Measurements from ENCODE around the gene SLC45A3. TPM values are rescaled to one million over a fixed set of nuclear protein-coding genes. Genes with fewer than 3 reads are reported as not detected.

Gene SLC45A3, protein sequence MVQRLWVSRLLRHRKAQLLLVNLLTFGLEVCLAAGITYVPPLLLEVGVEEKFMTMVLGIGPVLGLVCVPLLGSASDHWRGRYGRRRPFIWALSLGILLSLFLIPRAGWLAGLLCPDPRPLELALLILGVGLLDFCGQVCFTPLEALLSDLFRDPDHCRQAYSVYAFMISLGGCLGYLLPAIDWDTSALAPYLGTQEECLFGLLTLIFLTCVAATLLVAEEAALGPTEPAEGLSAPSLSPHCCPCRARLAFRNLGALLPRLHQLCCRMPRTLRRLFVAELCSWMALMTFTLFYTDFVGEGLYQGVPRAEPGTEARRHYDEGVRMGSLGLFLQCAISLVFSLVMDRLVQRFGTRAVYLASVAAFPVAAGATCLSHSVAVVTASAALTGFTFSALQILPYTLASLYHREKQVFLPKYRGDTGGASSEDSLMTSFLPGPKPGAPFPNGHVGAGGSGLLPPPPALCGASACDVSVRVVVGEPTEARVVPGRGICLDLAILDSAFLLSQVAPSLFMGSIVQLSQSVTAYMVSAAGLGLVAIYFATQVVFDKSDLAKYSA
- total RNA-seq (2022; extraction: Qiagen RNA extraction): 4.9 to 5.8 TPM (median 5.5 TPM) in 5 replicates

DNA sequence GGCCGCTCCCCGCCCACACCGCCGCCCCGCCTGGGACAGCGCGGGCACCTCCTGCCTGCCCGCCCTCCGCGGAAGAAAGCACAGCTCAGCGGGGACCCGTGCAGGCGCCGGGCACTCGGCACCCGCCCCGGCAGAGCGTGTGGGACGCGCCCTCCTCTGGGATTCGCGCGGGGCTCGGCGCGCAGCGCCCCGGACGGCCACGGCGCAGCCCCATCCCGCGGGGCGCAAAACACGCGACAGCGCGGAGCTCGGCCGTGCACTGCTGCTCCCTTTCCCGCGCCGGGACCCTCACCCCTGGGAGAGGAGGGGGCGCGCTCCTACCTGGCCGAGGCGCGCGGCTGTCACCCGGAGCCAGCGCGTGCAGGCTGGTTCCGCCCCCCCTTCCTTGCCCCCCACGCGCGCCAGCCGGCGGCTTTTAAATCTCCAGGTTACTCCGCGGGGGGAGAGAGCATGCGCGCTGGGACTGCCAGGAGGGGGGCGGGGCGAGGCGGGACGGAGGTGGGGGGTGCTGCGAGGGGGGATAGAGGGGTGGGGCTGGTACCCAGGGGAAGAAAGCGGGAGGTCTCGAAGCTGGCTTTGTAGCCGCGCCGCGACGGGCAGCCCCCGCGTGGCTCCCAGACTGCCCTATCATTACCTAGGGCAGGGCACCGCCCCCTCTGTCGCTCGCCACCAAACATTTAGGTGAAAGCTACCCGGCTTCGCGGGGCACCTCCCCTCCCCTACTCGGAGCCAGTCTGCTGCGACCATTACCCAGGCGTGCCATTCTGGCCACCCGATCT is at the start of gene SLC45A3:
TSS of gene SLC45A3 (minus strand) at position 437 of the 779 bp plus-strand sequence. CDS start 15,853 bp downstream, outside the sequence.

DNA sequence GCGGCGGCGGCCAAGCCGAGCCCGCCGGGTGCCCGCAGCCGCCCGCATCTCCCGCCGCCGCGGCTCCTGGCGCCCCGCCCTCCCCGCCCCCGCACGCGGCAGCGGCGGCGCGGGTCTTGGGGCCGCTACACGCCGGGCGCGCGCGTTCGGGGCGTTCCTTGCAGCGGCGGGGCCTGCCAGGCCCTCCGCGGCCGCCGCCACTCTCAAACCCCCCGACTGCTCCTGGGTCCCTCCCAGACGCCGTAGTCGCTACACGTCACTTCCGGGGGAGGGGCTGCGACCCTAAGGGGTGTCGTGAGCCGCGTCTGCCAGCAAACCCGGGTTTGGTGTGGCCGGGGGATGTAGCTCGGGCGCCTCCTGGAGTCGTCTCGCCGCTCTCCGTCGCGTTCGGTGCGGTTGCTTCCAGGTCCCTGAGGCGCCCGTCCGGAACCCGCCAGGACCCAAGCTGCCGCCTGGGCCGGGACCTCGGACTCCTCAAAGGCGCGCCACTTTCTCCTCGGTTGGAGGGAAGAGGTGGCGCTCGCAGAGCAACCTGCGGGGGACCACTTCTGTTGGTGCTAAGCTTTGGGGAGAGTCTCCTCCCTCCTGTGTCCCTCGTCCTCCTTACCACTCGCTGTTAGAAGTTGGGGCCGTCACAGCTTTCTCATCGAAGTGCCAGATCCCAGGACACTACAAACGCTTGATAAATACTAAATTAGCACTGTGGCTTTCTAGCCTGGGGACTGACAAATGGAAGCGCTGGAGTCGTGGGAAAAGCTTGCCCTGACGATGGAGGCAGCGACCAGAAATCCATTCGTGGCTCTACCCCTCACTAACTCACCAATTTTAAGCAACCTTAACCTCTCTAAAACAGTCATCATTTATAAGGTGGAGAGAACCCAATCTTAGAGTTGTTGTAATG is 48.3 kb downstream of the SLC45A3 start, which contains the start of gene ELK4:
TSS of gene ELK4 (minus strand) at position 244 of the 901 bp plus-strand sequence. CDS start 8,129 bp downstream, outside the sequence.

Other genes starting within 250 kb of the SLC45A3 start
- not detected in 5 replicates for gene BLACAT1, start 224.5 kb downstream of the SLC45A3 start, total RNA-seq (2022; extraction: Qiagen RNA extraction)
- gene CDK18, start 175.8 kb downstream of the SLC45A3 start, total RNA-seq (2022; extraction: Qiagen RNA extraction): 0.66 to 2.3 TPM (median 1.2 TPM) in 5 replicates
- 5.7 to 6.7 TPM (median 6.3 TPM) in 5 replicates for gene ELK4, start 48.5 kb downstream of the SLC45A3 start, total RNA-seq (2022; extraction: Qiagen RNA extraction)
- 77.6 to 147 TPM (median 116 TPM) in 5 replicates for gene NUCKS1, start 69.7 kb upstream of the SLC45A3 start, total RNA-seq (2022; extraction: Qiagen RNA extraction)
- 10.4 to 11.8 TPM (median 11.2 TPM) in 5 replicates for gene RAB29, start 95.0 kb upstream of the SLC45A3 start, total RNA-seq (2022; extraction: Qiagen RNA extraction)
- 19.4 to 21.2 TPM (median 21.1 TPM) in 5 replicates for gene SLC41A1, start 132.7 kb upstream of the SLC45A3 start, total RNA-seq (2022; extraction: Qiagen RNA extraction)
- gene PM20D1, start 169.6 kb upstream of the SLC45A3 start, total RNA-seq (2022; extraction: Qiagen RNA extraction): not detected in 5 replicates